H1 (cell line): ENCODE results near the gene DDC. TPM values are rescaled to one million over a fixed set of nuclear protein-coding genes. Genes with fewer than 3 reads are reported as not detected.

Source experiments
- CEBPB ChIP-seq: IDR thresholded peaks from 2 replicates; pipeline ENCODE4 v1.6.1; 2012; ENCODE audit warnings: low read depth, low read length
- CHD7 ChIP-seq: fragments of 300-600 bp; sonication (generic); IDR thresholded peaks from 2 replicates; pipeline ENCODE4 v1.7.1; 2012; ENCODE audit warnings: low read length, moderate library complexity, mild to moderate bottlenecking, inconsistent platforms; ENCODE audit not compliant: insufficient replicate concordance
- CTBP2 ChIP-seq: IDR thresholded peaks from 2 replicates; pipeline ENCODE4 v1.7.0; 2011; ENCODE audit warnings: borderline replicate concordance, mild to moderate bottlenecking, moderate library complexity, mixed read lengths, low read length; ENCODE audit not compliant: insufficient read depth, insufficient read length
- GTF2F1 ChIP-seq: IDR thresholded peaks from 2 replicates; pipeline ENCODE4 v1.6.1; 2012; ENCODE audit warnings: low read depth, low read length, improper control_type of control experiment, borderline replicate concordance
- POLR2A ChIP-seq, 2 experiments: IDR thresholded peaks; 1 replicate in 1 of 2; 2 replicates in 1 of 2; pipeline ENCODE4 v1.6.1; 2011; ENCODE audit warnings: low read depth in 2 of 2, low read length in 2 of 2, mild to moderate bottlenecking in 2 of 2; ENCODE audit errors: control extremely low read depth in 1 of 2
- POLR2AphosphoS5 ChIP-seq: IDR thresholded peaks from 2 replicates; pipeline ENCODE4 v1.6.1; 2011; ENCODE audit warnings: low read depth, low read length
- RXRA ChIP-seq: IDR thresholded peaks from 2 replicates; pipeline ENCODE4 v1.6.1; 2011; ENCODE audit warnings: low read depth, mild to moderate bottlenecking, low read length, moderate library complexity; ENCODE audit not compliant: insufficient read depth
- SIX5 ChIP-seq: IDR thresholded peaks from 2 replicates; pipeline ENCODE4 v1.6.1; 2011; ENCODE audit warnings: mild to moderate bottlenecking, low read depth, low read length
- TAF1 ChIP-seq: IDR thresholded peaks from 2 replicates; pipeline ENCODE4 v1.6.1; 2011; ENCODE audit warnings: mild to moderate bottlenecking, low read depth, low read length
- TBP ChIP-seq: IDR thresholded peaks from 2 replicates; pipeline ENCODE4 v1.6.1; 2011; ENCODE audit warnings: low read depth, low read length, improper control_type of control experiment
- polyA plus RNA-seq, 7 experiments: library from polyadenylated mRNA; depleted of rRNA in 3 of 7; stranded (reverse) in 5 of 7; unstranded in 2 of 7; fragments of >200 nt in 5 of 7; fragments of 200-250 nt in 2 of 7; gene quantifications; 1 replicate in 5 of 7; 2 replicates in 1 of 7; 4 replicates in 1 of 7; pipeline versions ENCODE4 v1.2.1 to v1.2.3, GENCODE V29; 2011 to 2013; ENCODE audit warnings: missing spikeins in 2 of 7, mixed read lengths in 2 of 7
- total RNA-seq: library from RNA; stranded (reverse); fragmentation: NEBNext Ultra II Directional; extraction: Animal tissue kit (Norgen Biotek cat#: 25700); gene quantifications from 2 replicates; pipeline ENCODE4 v1.2.1, GENCODE V29; 2021
- TF ChIP-seq, protein P1 (sequence below): IDR thresholded peaks from 2 replicates; pipeline ENCODE4 v1.6.1; 2011; ENCODE audit warnings: low read length, improper control_type of control experiment

The DDC gene
- total and polyA plus RNA-seq, 2 of the 8 experiments (the other 6 are each of a cell fraction or from before 2014, with no cell fraction given) = 0.05 TPM; not detected in 1

DNA sequence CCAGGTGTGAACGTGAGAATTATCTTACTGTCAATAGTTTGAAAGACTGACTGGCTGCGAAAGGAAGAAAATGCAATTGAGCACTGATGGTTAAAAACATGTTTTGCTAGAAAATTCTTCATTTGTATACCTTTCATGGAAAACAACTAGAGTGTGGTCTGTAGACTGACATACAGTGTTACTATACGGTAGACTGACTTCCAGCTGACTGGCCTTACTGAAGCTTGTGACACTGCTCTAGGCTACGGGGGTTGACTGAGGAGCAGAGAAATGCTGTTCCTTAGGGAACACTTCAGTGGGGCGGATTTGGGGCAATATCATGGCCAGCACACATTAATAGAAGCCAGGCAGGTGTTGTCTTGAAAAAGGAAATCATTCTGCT is 25.9 kb upstream of the DDC start (continued):
- TF ChIP-seq CHD7 = no peak
- no peak for TF ChIP-seq POLR2AphosphoS5
- TF ChIP-seq GTF2F1 = no peak
- TF ChIP-seq, protein P1, sequence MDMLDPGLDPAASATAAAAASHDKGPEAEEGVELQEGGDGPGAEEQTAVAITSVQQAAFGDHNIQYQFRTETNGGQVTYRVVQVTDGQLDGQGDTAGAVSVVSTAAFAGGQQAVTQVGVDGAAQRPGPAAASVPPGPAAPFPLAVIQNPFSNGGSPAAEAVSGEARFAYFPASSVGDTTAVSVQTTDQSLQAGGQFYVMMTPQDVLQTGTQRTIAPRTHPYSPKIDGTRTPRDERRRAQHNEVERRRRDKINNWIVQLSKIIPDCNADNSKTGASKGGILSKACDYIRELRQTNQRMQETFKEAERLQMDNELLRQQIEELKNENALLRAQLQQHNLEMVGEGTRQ = no peak
- TF ChIP-seq CEBPB = no peak
- TF ChIP-seq TBP = no peak
- TF ChIP-seq CTBP2 = no peak
- no peak for TF ChIP-seq SIX5
- no peak for TF ChIP-seq POLR2A (IDR thresholded peaks at IDR 0.05; ENCODE audit: control extremely low read depth in 1 of 2, low read depth in 2 of 2, low read length in 2 of 2)
- TF ChIP-seq TAF1 = no peak
- TF ChIP-seq RXRA = no peak
